K562 (cell line): ENCODE data around the gene GSDME. TPM values are rescaled to one million over a fixed set of nuclear protein-coding genes. Genes with fewer than 3 reads are reported as not detected.

Experiments
- ATAC-seq: fragments of 200-7000 bp; cut with Tn5 transposase; 3 replicates; pipeline ENCODE4 v1.9.1; 2020; ENCODE audit warnings: moderate library complexity
- BruUV-seq: library from RNA; stranded (reverse); fragments of 400-500 nt; replicated peaks from 2 replicates; lab custom pipeline; 2021; lab: Mats Ljungman, UMichigan
- CTCF ChIA-PET: fragments of 300-600 bp; formaldehyde crosslinking; extraction: SDS; loops from one replicate; lab custom pipeline; 2021; ENCODE audit warnings: low intra/inter-chr PET ratio; lab: Yijun Ruan, JAX
- POLR2A ChIA-PET: fragments of 300-600, 350-650 bp; sonication (Branson Sonifier 250); formaldehyde crosslinking; extraction: SDS; loops from one replicate; lab custom pipeline; 2021; ENCODE audit warnings: antibody characterized with exemption, inconsistent platforms; lab: Yijun Ruan, JAX
- DNase-seq, 4 experiments: peaks; one replicate each; pipeline versions ENCODE4 v3.0.0 to v3.0.0-alpha.2; 2011 to 2018; ENCODE audit warnings: low spot score in 3 of 4, mixed read lengths in 3 of 4; ENCODE audit errors: extremely low read depth in 1 of 4
- FAIRE-seq: peaks from 2 replicates; lab custom pipeline; 2011; peaks lifted over from hg19 to GRCh38; lab: Jason Lieb, UNC
- H2AFZ ChIP-seq: 2 replicates; pipeline ENCODE4 v1.6.0; 2011; ENCODE audit warnings: low read depth, low read length, control low read depth, inconsistent platforms
- H3K27ac ChIP-seq: fragments of 200-600 bp; 3 replicates; pipeline ENCODE4 v1.8.0; 2011; ENCODE audit warnings: low read depth, mild to moderate bottlenecking, control low read depth, inconsistent platforms, low read length, moderate library complexity, mixed read lengths; ENCODE audit errors: extremely low read depth
- H3K27me3 ChIP-seq, 2 experiments: fragments of 300-600 bp in 1 of 2; 2 replicates in 1 of 2; 3 replicates in 1 of 2; pipeline versions ENCODE4 v1.6.0 to v1.8.0; 2011; ENCODE audit warnings: inconsistent platforms in 2 of 2, low read length in 2 of 2, mild to moderate bottlenecking in 1 of 2, mixed read lengths in 1 of 2, moderate library complexity in 1 of 2; ENCODE audit not compliant: control insufficient read depth in 2 of 2, insufficient read depth in 2 of 2
- H3K36me3 ChIP-seq: fragments of 300-600 bp; 3 replicates; pipeline ENCODE4 v1.8.0; 2011; ENCODE audit warnings: mild to moderate bottlenecking, low read length, inconsistent platforms; ENCODE audit not compliant: control insufficient read depth, insufficient read depth
- H3K4me1 ChIP-seq, 2 experiments: fragments of 200-600 bp in 1 of 2; replicated peaks in 1 of 2; 2 replicates in 1 of 2; 3 replicates in 1 of 2; pipeline versions ENCODE4 v1.5.1 to v1.8.0; 2011; ENCODE audit warnings: inconsistent platforms in 2 of 2, low read length in 2 of 2, mild to moderate bottlenecking in 1 of 2, mixed read lengths in 1 of 2, moderate library complexity in 1 of 2; ENCODE audit not compliant: control insufficient read depth in 2 of 2, insufficient read depth in 2 of 2
- H3K4me2 ChIP-seq: 2 replicates; pipeline ENCODE4 v1.6.1; 2011; ENCODE audit warnings: low read length, control low read depth, inconsistent platforms, mixed read lengths; ENCODE audit not compliant: insufficient read depth
- H3K4me3 ChIP-seq: fragments of 200-600 bp; sonication (generic), shearing (Covaris generic); 2 replicates; pipeline ENCODE4 v1.5.1; 2016; ENCODE audit warnings: control low read depth, inconsistent platforms
- H3K79me2 ChIP-seq: fragments of 200-600 bp; 3 replicates; pipeline ENCODE4 v1.8.0; 2011; ENCODE audit warnings: low read length, inconsistent platforms; ENCODE audit not compliant: control insufficient read depth, insufficient read depth
- H3K9ac ChIP-seq, 2 experiments: 2 replicates each; pipeline versions ENCODE4 v1.6.0 to v1.6.1; 2011; ENCODE audit warnings: low read depth in 2 of 2, low read length in 2 of 2, control low read depth in 1 of 2, inconsistent platforms in 1 of 2, mild to moderate bottlenecking in 1 of 2, mixed read lengths in 1 of 2; ENCODE audit not compliant: insufficient read depth in 1 of 2
- H3K9me1 ChIP-seq: one replicate; pipeline ENCODE4 v1.6.0; 2011; ENCODE audit warnings: inconsistent platforms, mild to moderate bottlenecking, low read length, moderate library complexity; ENCODE audit not compliant: control insufficient read depth, insufficient read depth
- H3K9me3 ChIP-seq: replicated peaks from 2 replicates; pipeline ENCODE4 v1.5.1; 2011; ENCODE audit warnings: low read depth, low read length, inconsistent platforms; ENCODE audit not compliant: control insufficient read depth, insufficient read depth
- H4K20me1 ChIP-seq: replicated peaks from 2 replicates; pipeline ENCODE4 v1.6.1; 2011; ENCODE audit warnings: low read length, inconsistent platforms, mixed read lengths; ENCODE audit not compliant: control insufficient read depth, insufficient read depth
- CSDE1 ChIP-seq, 2 experiments: fragments of 450-650 bp; IDR thresholded peaks; 2 replicates each; pipeline ENCODE4 v1.6.1; 2016; ENCODE audit warnings: mild to moderate bottlenecking in 1 of 2
- ETV5 ChIP-seq: sonication (generic); formaldehyde crosslinking; IDR thresholded peaks from 2 replicates; pipeline ENCODE4 v1.4.0; 2020; ENCODE audit warnings: low read depth, mild to moderate bottlenecking, missing genetic modification reagents
- EZH2 ChIP-seq: IDR thresholded peaks from 2 replicates; pipeline ENCODE4 v1.6.1; 2012; ENCODE audit warnings: low read depth, mild to moderate bottlenecking, inconsistent platforms, low read length, borderline replicate concordance
- HDAC3 ChIP-seq: fragments of 450-650 bp; IDR thresholded peaks from 2 replicates; pipeline ENCODE4 v1.6.1; 2018; ENCODE audit warnings: borderline replicate concordance, mild to moderate bottlenecking, moderate library complexity; ENCODE audit not compliant: partially characterized antibody
- IFI16 ChIP-seq: fragments of 250-450 bp; sonication (Bioruptor Pico); IDR thresholded peaks from 2 replicates; pipeline ENCODE4 v2.1.2; 2022; ENCODE audit warnings: mild to moderate bottlenecking, inconsistent platforms
- JUN ChIP-seq, 2 experiments: sonication (generic) in 1 of 2; formaldehyde crosslinking in 1 of 2; IDR thresholded peaks; 2 replicates each; pipeline versions ENCODE4 v1.6.1 to v1.8.0; 2012 to 2022; ENCODE audit warnings: borderline replicate concordance in 2 of 2, mild to moderate bottlenecking in 2 of 2, improper control_type of control experiment in 1 of 2, low read depth in 1 of 2, low read length in 1 of 2, missing genetic modification reagents in 1 of 2
- KLF6 ChIP-seq: fragments of 250-450 bp; sonication (Bioruptor Pico); IDR thresholded peaks from 2 replicates; pipeline ENCODE4 v1.4.0; 2020; ENCODE audit warnings: mild to moderate bottlenecking, moderate library complexity, borderline replicate concordance
- POLR2B ChIP-seq: fragments of 450-650 bp; IDR thresholded peaks from 2 replicates; pipeline ENCODE4 v1.6.1; 2018; ENCODE audit warnings: low read depth; ENCODE audit not compliant: partially characterized antibody
- PTRF ChIP-seq: fragments of 450-650 bp; IDR thresholded peaks from 2 replicates; pipeline ENCODE4 v1.6.1; 2016; ENCODE audit warnings: mild to moderate bottlenecking, missing genetic modification characterization, missing compliant biosample characterization
- SIN3A ChIP-seq, 2 experiments: fragments of 150-350 bp in 1 of 2; IDR thresholded peaks; 2 replicates each; pipeline ENCODE4 v1.6.1; 2011 to 2016; ENCODE audit warnings: borderline replicate concordance in 2 of 2, low read depth in 2 of 2, low read length in 2 of 2, mild to moderate bottlenecking in 2 of 2, moderate library complexity in 2 of 2; ENCODE audit not compliant: control insufficient read depth in 1 of 2
- SMARCE1 ChIP-seq: fragments of 450-650 bp; IDR thresholded peaks from 2 replicates; pipeline ENCODE4 v1.7.1; 2016; ENCODE audit warnings: mild to moderate bottlenecking
- ZC3H4 ChIP-seq: sonication (generic); formaldehyde crosslinking; IDR thresholded peaks from 2 replicates; pipeline ENCODE4 v1.9.0; 2021; ENCODE audit warnings: missing genetic modification reagents, borderline replicate concordance
- ZNF124 ChIP-seq: sonication (generic); formaldehyde crosslinking; IDR thresholded peaks from 2 replicates; pipeline ENCODE4 v1.8.1; 2022; ENCODE audit warnings: missing genetic modification reagents
- ZNF79 ChIP-seq: fragments of 250-450 bp; sonication (Bioruptor Pico); IDR thresholded peaks from 2 replicates; pipeline ENCODE4 v1.4.0; 2020; ENCODE audit warnings: low read depth, mild to moderate bottlenecking, moderate library complexity
- WGBS: fragments of 100-300 bp; shearing (Covaris generic); methylation state at CpG from one replicate; pipeline ENCODE4 v1.1.6; 2016; ENCODE audit warnings: low coverage, mixed read lengths; ENCODE audit not compliant: insufficient coverage; ENCODE audit errors: missing lambda C conversion rate; 5-methylcytosine and 5-hydroxymethylcytosine counted together
- in situ Hi-C: fragments of 300-500 bp; cut with MboI; formaldehyde crosslinking; loops from 4 replicates; pipeline ENCODE4 v1.15.0; 2018; ENCODE audit warnings: inconsistent platforms, mixed read lengths
- intact Hi-C: fragments of 100-400 bp; cut with micrococcal nuclease; formaldehyde crosslinking; loops from 2 replicates; pipeline ENCODE4 v1.14.2; 2022
- polyA plus RNA-seq, 8 experiments: library from polyadenylated mRNA; depleted of rRNA in 4 of 8; stranded (reverse) in 5 of 8; unstranded in 3 of 8; fragments of >200 nt; fragmentation: Nextera tagmentation in 2 of 8; fragmentation: Illumina TruSeq in 1 of 8; extraction: Ambion mirVana in 2 of 8; extraction: Trizol in 1 of 8; gene quantifications; 2 replicates each; pipeline versions ENCODE4 v1.2.1 to v1.2.3, GENCODE V29; 2011 to 2014; ENCODE audit warnings: inconsistent platforms in 1 of 8, missing spikeins in 1 of 8
- total RNA-seq, 7 experiments: library from RNA; depleted of rRNA in 6 of 7; stranded (reverse); fragments of >200 nt in 6 of 7; fragmentation: Illumina TruSeq in 2 of 7; extraction: Trizol in 2 of 7; gene quantifications; 2 replicates each; pipeline versions ENCODE4 v1.2.1 to v1.2.3, GENCODE V29; 2011 to 2021; ENCODE audit warnings: low replicate concordance in 1 of 7
- TF ChIP-seq, protein P1 (sequence below): fragments of 450-650 bp; formaldehyde crosslinking; IDR thresholded peaks from 2 replicates; pipeline ENCODE4 v1.4.0; 2022; ENCODE audit warnings: missing genetic modification characterization
- TF ChIP-seq, protein P2 (sequence below): fragments of 250-450 bp; sonication (Bioruptor Pico); IDR thresholded peaks from 2 replicates; pipeline ENCODE4 v1.4.0; 2020; ENCODE audit warnings: mild to moderate bottlenecking, moderate library complexity

The GSDME gene
- total and polyA plus RNA-seq, 9 of the 15 experiments (the other 6 are each of a cell fraction or from before 2014, with no cell fraction given): 0.37 to 1.9 (median 0.62) TPM

DNA sequence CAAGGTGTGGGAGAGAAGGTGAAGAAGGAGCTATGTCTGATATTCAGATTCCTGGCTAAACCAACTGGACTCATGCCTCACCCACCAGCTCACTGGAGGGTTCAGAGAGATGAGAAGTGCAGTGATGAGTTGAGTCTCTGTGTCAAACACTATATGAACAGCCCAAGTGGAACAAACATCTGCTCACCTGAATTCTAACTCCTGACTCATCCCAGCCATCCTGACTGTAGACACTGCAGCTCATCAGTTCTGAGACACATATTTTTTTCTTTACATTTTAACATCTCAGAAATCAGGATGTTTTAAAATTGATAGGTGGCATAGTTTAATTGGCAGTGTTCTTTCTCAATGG, 27.3 kb downstream of the GSDME start (continued):
- TF ChIP-seq SIN3A (IDR thresholded peaks at IDR 0.05; ENCODE audit: borderline replicate concordance in 2 of 2, control insufficient read depth in 1 of 2, low read depth in 2 of 2, low read length in 2 of 2): no peak
- no peak for TF ChIP-seq EZH2
- TF ChIP-seq ZNF124 (CRISPR knock-in tag): no peak

DNA sequence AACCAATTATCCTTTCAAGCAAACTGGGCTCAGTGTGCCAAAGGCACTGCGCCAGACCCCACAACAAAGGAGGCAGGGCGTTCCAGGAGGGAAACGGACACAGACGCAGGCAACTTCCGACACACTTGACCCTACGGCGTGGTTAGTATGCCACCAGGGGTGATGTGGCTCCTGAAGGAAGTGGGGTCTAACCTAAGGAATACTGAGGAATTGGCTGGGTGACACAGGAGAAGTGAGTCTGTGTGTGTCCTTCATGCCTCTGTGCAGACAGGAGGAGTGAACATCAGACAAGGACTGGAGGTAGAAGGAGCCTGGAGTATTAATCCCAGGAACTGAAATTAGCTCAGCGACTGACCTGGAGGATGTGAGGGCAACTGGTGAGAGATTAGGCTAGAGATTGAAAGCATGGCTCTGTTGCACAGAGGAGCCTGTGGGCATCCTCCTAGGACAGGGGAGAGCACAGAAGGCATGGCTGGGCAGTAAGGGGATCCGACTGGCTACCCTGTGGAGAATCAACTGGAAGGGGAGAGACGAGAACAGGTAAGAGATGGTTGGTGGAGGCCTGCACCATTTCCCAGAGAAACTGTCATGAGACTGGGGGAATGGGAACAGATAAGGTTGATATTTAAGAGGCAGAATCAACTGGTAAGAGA, 27.8 kb downstream of the GSDME start:
- Histone ChIP-seq H3K36me3 (no peaks in the 10 kb centered on the region), H3K4me2 (no peak overlapping the region), H3K9me1 (no peaks in the 10 kb centered on the region), H4K20me1 (0 out of 2 replicates have a peak, but pooled peaks cover 3% of the 10 kb centered on the region), H3K27me3 (peaks cover 5 to 31% of the 10 kb centered on the region in 2 experiments; a peak in 4 of 5 replicates), H3K79me2 (no peaks in the 10 kb centered on the region), H3K4me3 (no peak overlapping the region), H3K9me3 (no peaks in the 10 kb centered on the region; the same call in 1 of the 2 replicates), H3K4me1 (peaks cover 5 to 13% of the 10 kb centered on the region in 2 experiments; a peak in 4 of 5 replicates), H3K9ac (no peak overlapping the region), H2AFZ (no peak overlapping the region), H3K27ac (no peak overlapping the region)
- FAIRE-seq (no peak), ATAC-seq (no peak), DNase-seq (no peak)
- intact Hi-C loops (loop anchor here (10.0 kb wide), 2 partner anchors 65 to 365 kb away; no protein-coding TSS in a partner anchor), in situ Hi-C loops (loop anchor here (10.0 kb wide), 1 partner anchor 365 kb away; no protein-coding TSS in a partner anchor)
- POLR2A ChIA-PET: interaction anchor here (0.6 to 1.3 kb wide), 2 partner anchors 12 to 197 kb away, joined by 4 to 6 read pairs; no protein-coding TSS in a partner anchor
- 30% methylated on average over 10 of the region's 10 CpGs for WGBS
- CTCF ChIA-PET: no interaction called here
- BruUV-seq: no TSS peak
- TF ChIP-seq, protein P1, sequence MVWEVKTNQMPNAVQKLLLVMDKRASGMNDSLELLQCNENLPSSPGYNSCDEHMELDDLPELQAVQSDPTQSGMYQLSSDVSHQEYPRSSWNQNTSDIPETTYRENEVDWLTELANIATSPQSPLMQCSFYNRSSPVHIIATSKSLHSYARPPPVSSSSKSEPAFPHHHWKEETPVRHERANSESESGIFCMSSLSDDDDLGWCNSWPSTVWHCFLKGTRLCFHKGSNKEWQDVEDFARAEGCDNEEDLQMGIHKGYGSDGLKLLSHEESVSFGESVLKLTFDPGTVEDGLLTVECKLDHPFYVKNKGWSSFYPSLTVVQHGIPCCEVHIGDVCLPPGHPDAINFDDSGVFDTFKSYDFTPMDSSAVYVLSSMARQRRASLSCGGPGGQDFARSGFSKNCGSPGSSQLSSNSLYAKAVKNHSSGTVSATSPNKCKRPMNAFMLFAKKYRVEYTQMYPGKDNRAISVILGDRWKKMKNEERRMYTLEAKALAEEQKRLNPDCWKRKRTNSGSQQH (CRISPR knock-in tag): no peak
- TF ChIP-seq SMARCE1 (no peak), ZC3H4 (CRISPR knock-in tag) (no peak), ZNF79 (CRISPR knock-in tag) (no peak), CSDE1 (IDR thresholded peaks at IDR 0.05) (no peak), ETV5 (no peak), IFI16 (no peak), HDAC3 (no peak), KLF6 (CRISPR knock-in tag) (no peak), JUN (IDR thresholded peaks at IDR 0.05; ENCODE audit: borderline replicate concordance, low read depth, low read length) (no peak), JUN (CRISPR knock-in tag; IDR thresholded peaks at IDR 0.05; ENCODE audit: borderline replicate concordance) (no peak), POLR2B (no peak), PTRF (tag) (no peak)
- TF ChIP-seq, protein P2, sequence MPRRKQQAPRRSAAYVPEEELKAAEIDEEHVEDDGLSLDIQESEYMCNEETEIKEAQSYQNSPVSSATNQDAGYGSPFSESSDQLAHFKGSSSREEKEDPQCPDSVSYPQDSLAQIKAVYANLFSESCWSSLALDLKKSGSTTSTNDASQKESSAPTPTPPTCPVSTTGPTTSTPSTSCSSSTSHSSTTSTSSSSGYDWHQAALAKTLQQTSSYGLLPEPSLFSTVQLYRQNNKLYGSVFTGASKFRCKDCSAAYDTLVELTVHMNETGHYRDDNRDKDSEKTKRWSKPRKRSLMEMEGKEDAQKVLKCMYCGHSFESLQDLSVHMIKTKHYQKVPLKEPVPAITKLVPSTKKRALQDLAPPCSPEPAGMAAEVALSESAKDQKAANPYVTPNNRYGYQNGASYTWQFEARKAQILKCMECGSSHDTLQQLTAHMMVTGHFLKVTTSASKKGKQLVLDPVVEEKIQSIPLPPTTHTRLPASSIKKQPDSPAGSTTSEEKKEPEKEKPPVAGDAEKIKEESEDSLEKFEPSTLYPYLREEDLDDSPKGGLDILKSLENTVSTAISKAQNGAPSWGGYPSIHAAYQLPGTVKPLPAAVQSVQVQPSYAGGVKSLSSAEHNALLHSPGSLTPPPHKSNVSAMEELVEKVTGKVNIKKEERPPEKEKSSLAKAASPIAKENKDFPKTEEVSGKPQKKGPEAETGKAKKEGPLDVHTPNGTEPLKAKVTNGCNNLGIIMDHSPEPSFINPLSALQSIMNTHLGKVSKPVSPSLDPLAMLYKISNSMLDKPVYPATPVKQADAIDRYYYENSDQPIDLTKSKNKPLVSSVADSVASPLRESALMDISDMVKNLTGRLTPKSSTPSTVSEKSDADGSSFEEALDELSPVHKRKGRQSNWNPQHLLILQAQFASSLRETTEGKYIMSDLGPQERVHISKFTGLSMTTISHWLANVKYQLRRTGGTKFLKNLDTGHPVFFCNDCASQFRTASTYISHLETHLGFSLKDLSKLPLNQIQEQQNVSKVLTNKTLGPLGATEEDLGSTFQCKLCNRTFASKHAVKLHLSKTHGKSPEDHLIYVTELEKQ: no peak
